Liver (tissue), 3 donors: ENCODE measurements around the gene DIAPH3.

Experiments used
- CTCF ChIP-seq: fragments of 150-350 bp; IDR thresholded peaks from 2 replicates; pipeline ENCODE4 v1.5.1; 2017; ENCODE audit warnings: improper control_type of control experiment, low read depth, low read length; ENCODE audit not compliant: missing input control
- EGR1 ChIP-seq, 2 donors: IDR thresholded peaks; 2 replicates each; pipeline ENCODE4 v1.6.1; 2016 to 2018; ENCODE audit warnings: antibody characterized with exemption in 2 of 2, low read depth in 2 of 2
- FOXA1 ChIP-seq: IDR thresholded peaks from 2 replicates; pipeline ENCODE4 v1.6.1; 2016; ENCODE audit warnings: antibody characterized with exemption
- GABPA ChIP-seq, 2 donors: IDR thresholded peaks in 1 of 2; conservative IDR thresholded peaks in 1 of 2; 2 replicates each; pipeline ENCODE4 v1.6.1; 2016; ENCODE audit warnings: antibody characterized with exemption in 2 of 2, mild to moderate bottlenecking in 1 of 2, moderate library complexity in 1 of 2
- JUND ChIP-seq, 2 donors: IDR thresholded peaks; 2 replicates each; pipeline ENCODE4 v1.6.1; 2016; ENCODE audit warnings: antibody characterized with exemption in 2 of 2
- MAX ChIP-seq: IDR thresholded peaks from 2 replicates; pipeline ENCODE4 v1.6.1; 2016; ENCODE audit warnings: antibody characterized with exemption
- RAD21 ChIP-seq, 2 donors: IDR thresholded peaks; 2 replicates each; pipeline ENCODE4 v1.6.1; 2016; ENCODE audit warnings: antibody characterized with exemption in 2 of 2, mild to moderate bottlenecking in 2 of 2
- REST ChIP-seq: IDR thresholded peaks from 2 replicates; pipeline ENCODE4 v1.6.1; 2016; ENCODE audit warnings: antibody characterized with exemption, mild to moderate bottlenecking
- RXRA ChIP-seq, 2 donors: IDR thresholded peaks; 2 replicates each; pipeline ENCODE4 v1.6.1; 2017 to 2018; ENCODE audit warnings: antibody characterized with exemption in 2 of 2, mild to moderate bottlenecking in 1 of 2
- SP1 ChIP-seq: IDR thresholded peaks from 2 replicates; pipeline ENCODE4 v1.6.1; 2018; ENCODE audit warnings: antibody characterized with exemption, mild to moderate bottlenecking
- TAF1 ChIP-seq: conservative IDR thresholded peaks from 2 replicates; pipeline ENCODE4 v1.6.1; 2016; ENCODE audit warnings: antibody characterized with exemption, mild to moderate bottlenecking
- YY1 ChIP-seq: IDR thresholded peaks from 2 replicates; pipeline ENCODE4 v1.6.1; 2016; ENCODE audit warnings: antibody characterized with exemption, mild to moderate bottlenecking
- TF ChIP-seq, protein P1 (sequence below): IDR thresholded peaks from 2 replicates; pipeline ENCODE4 v1.6.1; 2016; ENCODE audit warnings: antibody characterized with exemption
- donor health status: healthy.
- donor health status: healthy.

- TF ChIP-seq YY1, result no peak
- TF ChIP-seq CTCF, result no peak
- TF ChIP-seq TAF1, result no peak
- no peak for TF ChIP-seq RXRA (IDR thresholded peaks at IDR 0.05)
- TF ChIP-seq SP1, result no peak
- TF ChIP-seq, protein P1, sequence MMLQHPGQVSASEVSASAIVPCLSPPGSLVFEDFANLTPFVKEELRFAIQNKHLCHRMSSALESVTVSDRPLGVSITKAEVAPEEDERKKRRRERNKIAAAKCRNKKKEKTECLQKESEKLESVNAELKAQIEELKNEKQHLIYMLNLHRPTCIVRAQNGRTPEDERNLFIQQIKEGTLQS, result no peak
- TF ChIP-seq RAD21 (IDR thresholded peaks at IDR 0.05), result no peak
- TF ChIP-seq FOXA1, result no peak
- TF ChIP-seq EGR1 (IDR thresholded peaks at IDR 0.05; ENCODE audit: low read depth in 2 of 2), result no peak
- no peak for TF ChIP-seq REST
- TF ChIP-seq MAX, result no peak
- TF ChIP-seq JUND (IDR thresholded peaks at IDR 0.05), result no peak
- no peak for TF ChIP-seq GABPA (IDR thresholded peaks at IDR 0.05 in 1 of 2, conservative IDR thresholded peaks at IDR 0.05 in 1 of 2)
Measured at GRCh38 chr13:60095300-60095699, 68.4 kb downstream of the DIAPH3 start.
